H9 (cell line): ENCODE data around the gene LRRC27. TPM values are rescaled to one million over a fixed set of nuclear protein-coding genes. Genes with fewer than 3 reads are reported as not detected.

ENCODE experiments used
- DNase-seq: peaks from one replicate; pipeline ENCODE4 v3.0.0-alpha.2; 2017
- H2AFZ ChIP-seq: one replicate; pipeline ENCODE4 v1.6.1; 2013; ENCODE audit warnings: mild to moderate bottlenecking, low read length, control low read depth, moderate library complexity
- H2AK5ac ChIP-seq: 2 replicates; pipeline ENCODE4 v1.6.1; 2013; ENCODE audit warnings: low read length, control low read depth, mixed read lengths; ENCODE audit not compliant: insufficient read length
- H2BK120ac ChIP-seq: one replicate; pipeline ENCODE4 v1.6.1; 2013; ENCODE audit warnings: low read depth, mild to moderate bottlenecking, low read length, control low read depth, inconsistent platforms; ENCODE audit not compliant: poor library complexity, severe bottlenecking
- H2BK12ac ChIP-seq: 2 replicates; pipeline ENCODE4 v1.6.1; 2013; ENCODE audit warnings: low read length, control low read depth, mixed read lengths, low read depth; ENCODE audit not compliant: insufficient read length
- H2BK15ac ChIP-seq: 2 replicates; pipeline ENCODE4 v1.6.1; 2013; ENCODE audit warnings: low read depth, low read length, control low read depth
- H2BK20ac ChIP-seq: one replicate; pipeline ENCODE4 v1.6.1; 2013; ENCODE audit warnings: low read depth, mild to moderate bottlenecking, low read length, control low read depth, inconsistent platforms; ENCODE audit not compliant: poor library complexity, severe bottlenecking
- H2BK5ac ChIP-seq: 2 replicates; pipeline ENCODE4 v1.6.1; 2013; ENCODE audit warnings: low read length, control low read depth, mixed read lengths; ENCODE audit not compliant: insufficient read length
- H3K14ac ChIP-seq: 2 replicates; pipeline ENCODE4 v1.6.1; 2013; ENCODE audit warnings: low read length, control low read depth; ENCODE audit not compliant: insufficient read depth
- H3K18ac ChIP-seq: 2 replicates; pipeline ENCODE4 v1.6.1; 2013; ENCODE audit warnings: low read depth, mild to moderate bottlenecking, mixed read lengths, low read length, control low read depth; ENCODE audit not compliant: insufficient read length
- H3K23ac ChIP-seq: 2 replicates; pipeline ENCODE4 v1.6.1; 2013; ENCODE audit warnings: low read length, control low read depth, mixed read lengths, low read depth; ENCODE audit not compliant: insufficient read length
- H3K23me2 ChIP-seq: 2 replicates; pipeline ENCODE4 v1.6.1; 2013; ENCODE audit warnings: low read depth, mild to moderate bottlenecking, mixed read lengths, low read length, control low read depth; ENCODE audit not compliant: insufficient read length, poor library complexity, severe bottlenecking
- H3K27ac ChIP-seq: 2 replicates; pipeline ENCODE4 v1.5.1; 2013; ENCODE audit warnings: low read length, control low read depth, mixed read lengths, low read depth; ENCODE audit not compliant: insufficient read length
- H3K27me3 ChIP-seq: 2 replicates; pipeline ENCODE4 v1.6.1; 2013; ENCODE audit warnings: low read length, control low read depth, inconsistent platforms; ENCODE audit not compliant: insufficient read depth
- H3K4ac ChIP-seq: 2 replicates; pipeline ENCODE4 v1.6.1; 2013; ENCODE audit warnings: low read depth, mild to moderate bottlenecking, control low read depth, inconsistent platforms, low read length, moderate library complexity
- H3K4me1 ChIP-seq: 2 replicates; pipeline ENCODE4 v1.6.1; 2013; ENCODE audit warnings: low read length, control low read depth, inconsistent platforms; ENCODE audit not compliant: insufficient read depth
- H3K4me2 ChIP-seq: 2 replicates; pipeline ENCODE4 v1.6.1; 2013; ENCODE audit warnings: low read length, control low read depth, mixed read lengths; ENCODE audit not compliant: insufficient read length, insufficient read depth
- H3K56ac ChIP-seq: 2 replicates; pipeline ENCODE4 v1.6.1; 2013; ENCODE audit warnings: low read depth, mild to moderate bottlenecking, mixed read lengths, low read length, control low read depth; ENCODE audit not compliant: insufficient read length
- H3K79me1 ChIP-seq: 2 replicates; pipeline ENCODE4 v1.6.1; 2013; ENCODE audit warnings: low read depth, mild to moderate bottlenecking, moderate library complexity, low read length, control low read depth, inconsistent platforms; ENCODE audit not compliant: insufficient read depth, poor library complexity, severe bottlenecking
- H3K79me2 ChIP-seq: 2 replicates; pipeline ENCODE4 v1.6.1; 2013; ENCODE audit warnings: low read length, control low read depth, inconsistent platforms; ENCODE audit not compliant: insufficient read depth
- H3K9ac ChIP-seq: 2 replicates; pipeline ENCODE4 v1.6.1; 2013; ENCODE audit warnings: low read length, control low read depth, mixed read lengths; ENCODE audit not compliant: insufficient read length; ENCODE audit errors: extremely low read depth
- H3K9me3 ChIP-seq: one replicate; pipeline ENCODE4 v1.6.1; 2013; ENCODE audit warnings: low read depth, low read length, inconsistent platforms; ENCODE audit not compliant: control insufficient read depth
- H3T11ph ChIP-seq: one replicate; pipeline ENCODE4 v1.6.1; 2013; ENCODE audit warnings: mild to moderate bottlenecking, low read length, control low read depth, inconsistent platforms
- H4K20me1 ChIP-seq: one replicate; pipeline ENCODE4 v1.6.1; 2013; ENCODE audit not compliant: control insufficient read depth, insufficient read length, insufficient read depth
- H4K5ac ChIP-seq: 2 replicates; pipeline ENCODE4 v1.6.1; 2013; ENCODE audit warnings: low read depth, mild to moderate bottlenecking, mixed read lengths, low read length, control low read depth; ENCODE audit not compliant: insufficient read length
- H4K8ac ChIP-seq: replicated peaks from 2 replicates; pipeline ENCODE4 v1.6.1; 2013; ENCODE audit warnings: low read length, control low read depth, mixed read lengths, low read depth; ENCODE audit not compliant: insufficient read length
- H4K91ac ChIP-seq: 2 replicates; pipeline ENCODE4 v1.6.1; 2013; ENCODE audit warnings: low read depth, mild to moderate bottlenecking, moderate library complexity, mixed read lengths, low read length, control low read depth; ENCODE audit not compliant: insufficient read length
- H3K27ac Mint-ChIP-seq, 3 experiments: 2 replicates in 2 of 3; 3 replicates in 1 of 3; pipeline ENCODE4 v1.8.0; 2020 to 2021; ENCODE audit warnings: mixed read lengths in 3 of 3, mild to moderate bottlenecking in 1 of 3, moderate library complexity in 1 of 3
- H3K27me3 Mint-ChIP-seq: 2 replicates; pipeline ENCODE4 v1.8.0; 2021; ENCODE audit warnings: low read depth, mild to moderate bottlenecking, moderate library complexity, mixed read lengths
- H3K36me3 Mint-ChIP-seq, 3 experiments: 2 replicates in 2 of 3; 3 replicates in 1 of 3; pipeline ENCODE4 v1.8.0; 2020 to 2021; ENCODE audit warnings: low read depth in 3 of 3, mixed read lengths in 3 of 3; ENCODE audit not compliant: insufficient read depth in 1 of 3
- H3K4me1 Mint-ChIP-seq, 2 experiments: 2 replicates each; pipeline ENCODE4 v1.8.0; 2020; ENCODE audit warnings: mixed read lengths in 2 of 2
- H3K4me3 Mint-ChIP-seq, 2 experiments: 2 replicates in 1 of 2; 3 replicates in 1 of 2; pipeline ENCODE4 v1.8.0; 2020 to 2021; ENCODE audit warnings: mild to moderate bottlenecking in 2 of 2, mixed read lengths in 2 of 2, moderate library complexity in 1 of 2
- H3K9me3 Mint-ChIP-seq, 2 experiments: 2 replicates in 1 of 2; 3 replicates in 1 of 2; pipeline ENCODE4 v1.8.0; 2020; ENCODE audit warnings: mild to moderate bottlenecking in 2 of 2, mixed read lengths in 2 of 2, moderate library complexity in 1 of 2
- WGBS: extraction: QIAGEN DNeasy Blood & Tissue Kit; methylation state at CpG from one replicate; pipeline ENCODE4 v1.1.7; 2013; ENCODE audit warnings: missing lambda C conversion rate, low lambda C conversion rate, mixed read lengths; ENCODE audit not compliant: insufficient read length; ENCODE audit errors: extremely low coverage; 5-methylcytosine and 5-hydroxymethylcytosine counted together
- total RNA-seq: library from RNA; stranded (reverse); gene quantifications from 2 replicates; pipeline ENCODE4 v1.2.1, GENCODE V29; 2021
- TF ChIP-seq, protein P1 (sequence below): fragments of 200-600 bp; sonication (generic); conservative IDR thresholded peaks from 3 replicates; pipeline ENCODE4 v1.8.0; 2021; ENCODE audit warnings: antibody characterized with exemption, mild to moderate bottlenecking

The LRRC27 gene
- total RNA-seq, 1 experiment from 2014 or later = 2.7 TPM

DNA sequence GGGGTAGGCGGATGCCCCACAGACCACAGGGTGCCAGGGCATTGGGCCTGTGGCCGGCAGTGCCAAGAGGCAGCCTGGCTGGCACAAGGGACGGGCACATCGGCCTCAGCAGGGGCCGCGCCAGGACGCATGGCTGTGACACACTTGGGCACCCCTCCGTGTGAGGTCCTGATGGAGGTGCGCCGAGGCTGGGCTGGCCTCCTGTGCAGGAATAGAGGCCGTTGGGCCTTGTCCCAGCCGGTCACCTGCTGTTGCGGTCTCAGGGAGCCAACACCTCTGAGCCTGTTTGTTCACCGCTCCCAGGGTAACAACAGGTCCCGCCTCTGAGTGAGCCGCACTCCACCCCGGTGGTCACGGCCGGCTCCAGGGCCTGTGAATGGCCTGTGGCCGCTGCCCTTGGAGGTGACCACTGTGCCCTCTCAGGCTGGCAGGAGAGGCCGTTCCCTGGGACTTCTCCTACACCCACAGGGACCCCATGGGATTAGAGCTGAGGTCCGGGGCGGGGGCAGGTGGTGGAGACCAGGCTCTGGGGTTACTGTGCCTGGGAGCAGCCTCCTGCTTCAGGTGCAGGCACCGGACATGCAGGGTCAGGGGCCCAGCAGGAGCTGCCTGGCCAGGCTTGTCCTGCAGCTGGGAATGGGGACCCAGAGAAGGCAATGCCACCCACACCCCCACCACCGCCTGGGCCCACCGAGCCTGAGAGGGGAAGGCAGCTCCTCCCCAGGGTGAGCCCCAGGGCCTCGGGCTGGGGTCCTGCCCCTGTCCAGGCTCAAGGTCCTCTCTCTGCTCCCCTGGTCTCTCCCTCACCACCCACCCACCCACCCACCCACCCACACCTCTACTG lies 77.1 kb downstream of the LRRC27 start:
- Histone ChIP-seq H3K14ac (peak overlapping the region; percentile 76), H4K8ac (peak overlapping the region; percentile 21), H3K27ac (peak overlapping the region; percentile 21), H3K56ac (no peak overlapping the region), H3K79me2 (no peaks in the 10 kb centered on the region; the same call in 1 of the 2 replicates), H2BK5ac (no peak overlapping the region), H2BK120ac (no peak overlapping the region), H4K5ac (no peak overlapping the region), H3K18ac (peak overlapping the region; percentile 83), H4K20me1 (peaks cover 3% of the 10 kb centered on the region), H2AFZ (no peak overlapping the region), H3K4me1 (peaks cover 8% of the 10 kb centered on the region; the same call in 1 of the 2 replicates), H3K27me3 (no peaks in the 10 kb centered on the region), H3K9me3 (no peaks in the 10 kb centered on the region), H3K23me2 (no peaks in the 10 kb centered on the region), H3K79me1 (no peaks in the 10 kb centered on the region), H2BK20ac (no peak overlapping the region), H3K9ac (no peak overlapping the region), H2BK15ac (peak overlapping the region; percentile 9; the same call in 1 of the 2 replicates), H3K4ac (peak overlapping the region; percentile 78; the same call in 1 of the 2 replicates), H3K4me2 (no peak overlapping the region), H2BK12ac (peak overlapping the region; percentile 75), H3T11ph (no peak overlapping the region), H2AK5ac (no peak overlapping the region), H3K23ac (no peak overlapping the region), H4K91ac (peak overlapping the region; percentile 98)
- no peak overlapping the region for H3K4me3 Mint-ChIP-seq
- no peaks in the 10 kb centered on the region for H3K27me3 Mint-ChIP-seq
- no CpG with 5 or more reads among the region's 27 CpGs for WGBS
- no peak for DNase-seq
- H3K9me3 Mint-ChIP-seq = no peaks in the 10 kb centered on the region
- peak overlapping the region in 2 of 3 experiments; percentile 75 to 76; a peak in 4 of 7 replicates for H3K27ac Mint-ChIP-seq
- TF ChIP-seq, protein P1, sequence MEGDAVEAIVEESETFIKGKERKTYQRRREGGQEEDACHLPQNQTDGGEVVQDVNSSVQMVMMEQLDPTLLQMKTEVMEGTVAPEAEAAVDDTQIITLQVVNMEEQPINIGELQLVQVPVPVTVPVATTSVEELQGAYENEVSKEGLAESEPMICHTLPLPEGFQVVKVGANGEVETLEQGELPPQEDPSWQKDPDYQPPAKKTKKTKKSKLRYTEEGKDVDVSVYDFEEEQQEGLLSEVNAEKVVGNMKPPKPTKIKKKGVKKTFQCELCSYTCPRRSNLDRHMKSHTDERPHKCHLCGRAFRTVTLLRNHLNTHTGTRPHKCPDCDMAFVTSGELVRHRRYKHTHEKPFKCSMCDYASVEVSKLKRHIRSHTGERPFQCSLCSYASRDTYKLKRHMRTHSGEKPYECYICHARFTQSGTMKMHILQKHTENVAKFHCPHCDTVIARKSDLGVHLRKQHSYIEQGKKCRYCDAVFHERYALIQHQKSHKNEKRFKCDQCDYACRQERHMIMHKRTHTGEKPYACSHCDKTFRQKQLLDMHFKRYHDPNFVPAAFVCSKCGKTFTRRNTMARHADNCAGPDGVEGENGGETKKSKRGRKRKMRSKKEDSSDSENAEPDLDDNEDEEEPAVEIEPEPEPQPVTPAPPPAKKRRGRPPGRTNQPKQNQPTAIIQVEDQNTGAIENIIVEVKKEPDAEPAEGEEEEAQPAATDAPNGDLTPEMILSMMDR = no peak
- peaks cover 35 to 49% of the 10 kb centered on the region in 2 experiments for H3K4me1 Mint-ChIP-seq
- H3K36me3 Mint-ChIP-seq = peaks cover 3 to 15% (median 8%) of the 10 kb centered on the region in 3 experiments
